LNCaP clone FGC (cell line): Measurements from ENCODE around the gene TGFBR2.

Experiments used
- DNase-seq: peaks from one replicate; pipeline ENCODE4 v3.0.0-alpha.2; 2011; ENCODE audit warnings: low read depth
- H3K4me3 ChIP-seq: 2 replicates; pipeline ENCODE4 v1.5.1; 2011; ENCODE audit warnings: mild to moderate bottlenecking, low read depth, low read length, control low read depth
- TF ChIP-seq, protein P1 (sequence below): IDR thresholded peaks from 2 replicates; pipeline ENCODE4 v1.5.1; 2012; ENCODE audit warnings: mild to moderate bottlenecking; ENCODE audit not compliant: control insufficient read depth, insufficient read depth; ENCODE audit errors: extremely low read depth

TGFBR2 gene

DNA sequence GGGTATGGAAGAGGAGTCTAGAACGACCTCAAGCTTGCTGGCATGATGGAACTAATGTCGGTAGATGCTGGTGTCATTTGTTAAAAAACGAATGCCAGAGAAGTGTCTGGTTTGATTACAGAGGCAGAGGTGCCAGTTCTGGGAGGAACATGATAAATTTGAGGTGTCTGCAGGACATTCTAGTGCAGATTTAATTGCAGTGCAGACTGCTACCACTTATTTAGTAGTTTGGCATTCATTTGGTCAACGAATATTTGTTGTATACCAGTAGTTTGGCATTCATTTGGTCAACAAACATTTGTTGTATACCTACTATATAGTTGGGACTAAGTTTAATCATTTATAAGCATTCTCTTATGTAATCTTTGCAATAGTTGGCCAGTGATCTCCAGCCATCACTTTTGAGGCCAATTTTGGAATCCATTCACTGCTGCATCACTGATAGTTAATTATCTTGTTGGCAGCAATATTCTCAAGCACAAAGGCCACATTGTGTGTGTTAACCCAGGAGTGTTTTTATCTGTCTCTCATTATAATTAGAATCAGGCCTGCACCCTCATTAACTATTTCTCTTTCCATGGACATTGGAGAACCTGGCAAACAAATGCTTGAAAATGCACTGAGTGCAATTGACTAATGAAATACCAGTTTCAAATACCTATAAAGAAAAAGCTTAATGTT lies 19.5 kb upstream of the TGFBR2 start:
- no peak for DNase-seq
- H3K4me3 ChIP-seq: no peak overlapping the region
- TF ChIP-seq, protein P1, sequence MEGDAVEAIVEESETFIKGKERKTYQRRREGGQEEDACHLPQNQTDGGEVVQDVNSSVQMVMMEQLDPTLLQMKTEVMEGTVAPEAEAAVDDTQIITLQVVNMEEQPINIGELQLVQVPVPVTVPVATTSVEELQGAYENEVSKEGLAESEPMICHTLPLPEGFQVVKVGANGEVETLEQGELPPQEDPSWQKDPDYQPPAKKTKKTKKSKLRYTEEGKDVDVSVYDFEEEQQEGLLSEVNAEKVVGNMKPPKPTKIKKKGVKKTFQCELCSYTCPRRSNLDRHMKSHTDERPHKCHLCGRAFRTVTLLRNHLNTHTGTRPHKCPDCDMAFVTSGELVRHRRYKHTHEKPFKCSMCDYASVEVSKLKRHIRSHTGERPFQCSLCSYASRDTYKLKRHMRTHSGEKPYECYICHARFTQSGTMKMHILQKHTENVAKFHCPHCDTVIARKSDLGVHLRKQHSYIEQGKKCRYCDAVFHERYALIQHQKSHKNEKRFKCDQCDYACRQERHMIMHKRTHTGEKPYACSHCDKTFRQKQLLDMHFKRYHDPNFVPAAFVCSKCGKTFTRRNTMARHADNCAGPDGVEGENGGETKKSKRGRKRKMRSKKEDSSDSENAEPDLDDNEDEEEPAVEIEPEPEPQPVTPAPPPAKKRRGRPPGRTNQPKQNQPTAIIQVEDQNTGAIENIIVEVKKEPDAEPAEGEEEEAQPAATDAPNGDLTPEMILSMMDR: no peak

DNA sequence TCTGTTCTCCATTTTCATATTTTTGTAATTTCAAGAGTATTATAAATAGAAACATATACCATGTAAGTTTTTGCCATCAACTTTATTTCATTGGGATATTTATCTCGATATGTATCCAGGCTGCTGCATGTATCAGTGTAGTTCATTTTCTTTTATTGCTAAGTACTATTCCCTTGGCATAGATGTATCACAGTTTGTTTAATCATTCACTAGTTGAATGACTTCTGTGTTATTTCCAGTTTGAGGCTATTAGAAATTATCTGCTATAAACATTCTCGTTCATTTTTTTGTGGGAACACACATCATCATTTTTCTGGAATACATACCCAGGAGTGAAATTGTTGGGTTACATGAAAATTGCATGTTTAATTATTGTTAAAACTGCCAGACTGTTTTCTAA lies 18.5 kb upstream of the TGFBR2 start:
- H3K4me3 ChIP-seq: no peak overlapping the region
- TF ChIP-seq, protein P1: no peak
- no peak for DNase-seq

DNA sequence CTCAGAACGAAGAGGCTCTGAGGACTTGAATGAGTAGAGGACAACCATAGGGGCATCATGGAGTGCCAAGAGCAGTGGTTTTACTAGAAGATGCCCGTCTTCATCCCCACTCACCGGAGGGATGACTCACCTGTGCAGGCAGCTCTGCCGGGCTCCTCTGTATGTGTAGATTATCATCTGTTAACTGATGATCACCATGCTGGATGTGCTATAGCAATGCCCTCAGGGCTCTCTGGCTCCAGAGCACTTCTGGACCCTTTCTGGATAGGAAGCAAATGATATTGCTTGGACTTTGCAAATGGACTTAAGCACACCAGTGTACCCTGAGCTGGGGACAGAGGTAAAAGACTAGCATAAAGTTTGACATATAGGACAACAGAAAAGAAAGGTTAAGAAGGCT lies 10.2 kb upstream of the TGFBR2 start:
- H3K4me3 ChIP-seq: no peak overlapping the region
- DNase-seq: no peak
- TF ChIP-seq, protein P1: no peak

DNA sequence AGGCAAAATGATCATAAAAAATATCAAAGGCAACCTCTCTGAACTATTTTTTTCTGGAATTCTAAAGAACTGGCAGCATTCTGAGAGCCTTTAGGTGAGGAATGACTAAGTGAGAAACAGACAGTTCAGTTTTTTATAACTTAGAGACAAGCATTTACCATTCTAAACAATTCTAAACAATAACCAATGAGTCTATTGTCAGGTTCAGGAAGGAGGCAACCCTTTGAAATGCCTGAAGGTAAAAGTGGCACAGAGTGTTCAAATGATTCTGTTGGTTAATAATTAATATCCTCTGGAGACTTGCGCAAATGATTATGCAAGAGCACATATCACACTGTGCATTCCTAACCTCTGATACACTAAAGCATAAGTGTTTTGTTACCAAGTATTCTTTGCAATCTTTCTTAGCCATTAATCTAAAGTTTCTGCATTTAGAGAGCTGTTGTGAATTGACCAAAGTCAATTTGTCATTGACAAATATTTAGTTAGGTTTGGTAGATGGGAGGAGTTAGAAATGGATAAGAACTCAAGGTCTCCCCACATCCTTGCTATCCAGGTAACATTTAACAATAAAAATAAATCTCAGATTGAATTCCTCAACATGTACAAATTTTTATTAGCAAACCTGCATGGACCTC lies 9.2 kb upstream of the TGFBR2 start:
- H3K4me3 ChIP-seq: no peak overlapping the region
- DNase-seq: peak; percentile 26
- TF ChIP-seq, protein P1: no peak

DNA sequence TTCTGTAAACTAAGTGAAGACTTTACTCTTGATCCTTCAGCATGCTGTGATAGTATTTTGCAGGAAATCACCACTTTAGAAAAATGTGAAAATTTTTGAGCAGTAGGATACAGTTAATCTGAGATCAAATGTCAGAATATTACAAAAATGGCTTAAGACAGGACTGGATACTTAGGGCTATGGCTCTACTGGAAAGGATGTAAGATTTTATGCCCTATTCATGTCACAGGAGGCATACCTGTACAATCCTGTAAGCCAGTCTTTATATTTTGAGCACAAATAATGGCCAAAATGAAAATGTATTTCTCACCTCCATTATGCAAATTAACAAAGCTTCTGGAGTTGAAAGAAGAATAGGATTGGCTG lies 8.6 kb upstream of the TGFBR2 start:
- H3K4me3 ChIP-seq: no peak overlapping the region
- no peak for DNase-seq
- TF ChIP-seq, protein P1: no peak

DNA sequence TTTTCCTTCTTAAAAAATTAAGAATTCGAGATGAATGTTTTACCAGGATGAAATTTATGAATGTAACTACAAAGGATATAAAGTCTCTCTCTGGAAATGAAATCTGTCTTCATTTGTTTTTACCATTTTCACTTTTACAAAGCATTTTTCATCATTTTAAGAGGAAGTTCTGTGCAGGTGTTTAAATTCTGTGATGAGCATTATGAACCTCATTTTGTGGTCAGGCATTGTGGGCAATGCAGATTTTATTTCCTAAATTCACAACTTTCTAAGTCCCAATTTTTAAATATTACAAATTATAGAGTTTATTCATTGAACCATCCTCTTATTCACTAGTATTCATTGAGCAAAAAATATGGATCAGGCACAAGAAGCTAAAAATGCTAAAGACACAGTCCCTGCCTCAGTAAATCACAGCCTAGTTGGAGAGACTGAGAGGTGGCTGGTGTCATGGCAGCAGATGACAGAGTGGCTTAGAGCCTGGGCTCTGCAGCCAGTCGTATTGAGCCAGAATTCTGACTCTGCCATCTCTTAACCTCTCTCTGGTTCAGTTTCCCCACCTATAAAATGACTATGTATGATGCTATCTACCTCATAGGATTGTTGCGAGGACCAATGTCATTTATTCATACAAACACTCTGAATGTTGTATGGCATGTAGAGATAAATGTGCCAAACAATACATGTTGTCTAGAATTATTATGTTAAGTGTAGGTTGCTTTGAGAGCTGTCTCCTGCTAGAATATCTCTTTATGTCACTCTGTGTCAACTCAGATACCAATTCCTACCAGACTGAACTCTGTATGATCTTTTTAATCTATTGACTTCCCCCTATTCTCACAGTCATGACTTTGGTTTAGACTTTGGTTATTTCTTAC lies 7.5 kb upstream of the TGFBR2 start:
- H3K4me3 ChIP-seq: no peak overlapping the region
- TF ChIP-seq, protein P1: no peak
- no peak for DNase-seq
